ENCODE results near the gene CCDC142. TPM values are rescaled to one million over a fixed set of nuclear protein-coding genes. Genes with fewer than 3 reads are reported as not detected.

Gene CCDC142
- total and polyA plus RNA-seq, 8 donors: 4.9 to 14.0 (median 6.0) TPM

DNA sequence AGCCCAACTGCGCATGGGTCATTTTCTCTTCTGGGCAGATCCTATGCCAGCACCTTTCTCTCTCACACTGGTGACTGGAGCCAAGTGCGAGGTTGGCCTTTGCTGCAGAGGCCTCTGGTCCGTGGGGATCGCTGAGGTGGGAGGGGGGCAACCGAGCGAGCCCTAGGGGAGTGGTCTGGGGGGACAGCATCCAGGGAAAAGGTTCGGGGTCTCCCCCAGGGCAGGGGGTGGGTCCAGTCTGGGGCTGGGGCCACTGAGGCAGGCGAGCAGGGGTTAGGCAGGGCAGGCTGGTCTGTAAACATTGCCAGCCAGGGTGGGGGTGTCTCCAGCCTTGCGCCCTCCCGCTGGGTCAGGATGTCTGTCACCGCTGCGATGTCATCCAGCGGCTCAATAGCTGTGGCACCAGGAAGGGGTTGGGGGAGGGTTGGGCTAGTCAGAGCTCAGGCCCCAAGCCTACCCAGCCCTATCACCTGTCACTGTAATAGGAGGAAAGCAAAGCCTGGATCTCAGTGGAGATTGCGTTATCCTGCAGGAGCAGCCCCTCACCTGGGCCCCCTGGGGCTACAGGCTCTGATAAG, 56.5 kb downstream of the CCDC142 start:
- H3K27ac ChIP-seq: no peak overlapping the region
- DNase-seq: peak in 2 of 6 donors; percentile 36 to 69
- H3K4me1 ChIP-seq: no peaks in the 10 kb centered on the region
- H3K36me3 ChIP-seq: peaks cover 3 to 48% (median 20%) of the 10 kb centered on the region in 3 donors
- intact Hi-C loops (cut with DNase I): no loop called here
- no peak for TF ChIP-seq CTCF (IDR thresholded peaks at IDR 0.05)
- ATAC-seq: no peak
- H3K9me3 ChIP-seq: no peaks in the 10 kb centered on the region
- FAIRE-seq: no peak
- no peaks in the 10 kb centered on the region for H3K27me3 ChIP-seq
- WGBS, 2 donors: 85 to 89% methylated on average over 12 to 14 of the region's 14 CpGs
- H3K4me3 ChIP-seq: no peak overlapping the region

GRCh38 chr2:74425523-74425922, 57.3 kb downstream of the CCDC142 start:
- Histone ChIP-seq H3K27ac (no peak overlapping the region), H3K27me3 (no peaks in the 10 kb centered on the region), H3K36me3 (peaks cover 3 to 41% (median 19%) of the 10 kb centered on the region in 3 donors), H3K4me1 (peaks cover 0 to 3% (median 0%) of the 10 kb centered on the region in 3 donors), H3K9me3 (no peaks in the 10 kb centered on the region), H3K4me3 (no peak overlapping the region)
- no peak for TF ChIP-seq CTCF (IDR thresholded peaks at IDR 0.05)
- no peak for ATAC-seq
- no peak for FAIRE-seq
- 83 to 87% methylated on average over 7 of the region's 7 CpGs for WGBS, 2 donors
- intact Hi-C loops (cut with DNase I): no loop called here
- DNase-seq: no peak

DNA sequence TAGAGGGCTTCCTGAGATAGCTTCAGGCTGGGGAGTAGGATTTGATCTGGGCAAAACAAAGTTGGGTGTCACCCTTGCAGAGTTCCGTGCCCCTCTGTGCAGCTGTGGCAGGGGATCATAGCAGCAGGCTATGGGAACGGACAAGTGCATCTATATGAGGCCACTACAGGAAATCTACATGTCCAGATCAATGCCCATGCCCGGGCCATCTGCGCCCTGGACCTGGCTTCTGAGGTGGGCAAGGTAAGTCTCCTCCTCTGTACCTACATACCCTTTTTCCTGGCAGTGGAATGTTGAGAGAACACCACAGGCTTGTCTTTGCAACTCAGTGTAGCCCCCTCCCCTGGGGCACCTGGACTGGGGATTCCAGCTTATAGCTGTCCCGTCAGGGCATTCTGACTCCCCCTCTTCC, 57.8 kb downstream of the CCDC142 start:
- TF ChIP-seq CTCF (IDR thresholded peaks at IDR 0.05): no peak
- Histone ChIP-seq H3K36me3 (peaks cover 3 to 35% (median 19%) of the 10 kb centered on the region in 3 donors), H3K27ac (no peak overlapping the region), H3K4me3 (no peak overlapping the region), H3K4me1 (peaks cover 0 to 4% (median 0%) of the 10 kb centered on the region in 3 donors), H3K27me3 (no peaks in the 10 kb centered on the region), H3K9me3 (no peaks in the 10 kb centered on the region)
- no peak for DNase-seq
- 72 to 79% methylated on average over 5 of the region's 5 CpGs for WGBS, 2 donors
- no peak for ATAC-seq
- FAIRE-seq: no peak
- intact Hi-C loops (cut with DNase I): no loop called here

- Histone ChIP-seq H3K36me3 (peaks cover 0 to 29% (median 15%) of the 10 kb centered on the region in 3 donors), H3K27me3 (no peaks in the 10 kb centered on the region), H3K4me3 (no peak overlapping the region), H3K9me3 (no peaks in the 10 kb centered on the region), H3K27ac (no peak overlapping the region), H3K4me1 (peaks cover 0 to 4% (median 0%) of the 10 kb centered on the region in 3 donors)
- intact Hi-C loops (cut with DNase I): no loop called here
- TF ChIP-seq CTCF (IDR thresholded peaks at IDR 0.05): no peak
- DNase-seq: no peak
- FAIRE-seq: no peak
- no peak for ATAC-seq
- WGBS, 2 donors: 50 to 70% methylated on average over 5 of the region's 5 CpGs
Measured at GRCh38 chr2:74424139-74424992, 58.4 kb downstream of the CCDC142 start.

Other genes starting within 250 kb of the CCDC142 start
- gene SLC4A5, start 139.6 kb downstream of the CCDC142 start, total RNA-seq: 1 to 10 TPM in 5 of 6 donors, under 1 TPM in 1; 0.60 to 2.2 (median 1.4) TPM
- gene SLC4A5, start 139.6 kb downstream of the CCDC142 start, polyA plus RNA-seq: 1 to 10 TPM; 1.2 to 1.8 TPM
- 10 to 100 TPM; 37.7 to 64.3 (median 48.1) TPM for gene DCTN1, start 102.7 kb downstream of the CCDC142 start, total RNA-seq
- gene DCTN1, start 102.7 kb downstream of the CCDC142 start, polyA plus RNA-seq: 10 to 100 TPM; 75.9 to 84.7 TPM
- 1 to 10 TPM in 5 of 6 donors, under 1 TPM in 1; 0.87 to 2.7 (median 1.5) TPM for gene C2orf81, start 61.4 kb downstream of the CCDC142 start, total RNA-seq
- gene C2orf81, start 61.4 kb downstream of the CCDC142 start, polyA plus RNA-seq: 1 to 10 TPM; 5.4 to 6.5 TPM
- gene WDR54, start 61.3 kb downstream of the CCDC142 start, total RNA-seq: 1 to 10 TPM; 3.1 to 6.2 (median 3.7) TPM
- gene WDR54, start 61.3 kb downstream of the CCDC142 start, polyA plus RNA-seq: 10 to 100 TPM in 1 of 2 donors, 1 to 10 TPM in 1; 6.6 to 22.8 TPM
- 10 to 100 TPM; 20.7 to 45.5 (median 29.7) TPM for gene RTKN, start 41.1 kb downstream of the CCDC142 start, total RNA-seq
- 10 to 100 TPM; 63.4 to 63.7 TPM for gene RTKN, start 41.1 kb downstream of the CCDC142 start, polyA plus RNA-seq
- 10 to 100 TPM; 17.1 to 38.8 (median 28.3) TPM for gene INO80B, start 27.9 kb downstream of the CCDC142 start, total RNA-seq
- gene INO80B, start 27.9 kb downstream of the CCDC142 start, polyA plus RNA-seq: 10 to 100 TPM; 51.8 to 68.7 TPM
- 10 to 100 TPM; 29.1 to 50.4 (median 37.4) TPM for gene WBP1, start 24.6 kb downstream of the CCDC142 start, total RNA-seq
- 100 to 1,000 TPM in 1 of 2 donors, 10 to 100 TPM in 1; 85.8 to 149 TPM for gene WBP1, start 24.6 kb downstream of the CCDC142 start, polyA plus RNA-seq
- 10 to 100 TPM; 27.7 to 49.5 (median 36.6) TPM for gene MOGS, start 17.6 kb downstream of the CCDC142 start, total RNA-seq
- 10 to 100 TPM; 47.1 to 59.9 TPM for gene MOGS, start 17.6 kb downstream of the CCDC142 start, polyA plus RNA-seq
- gene MRPL53, start 10.3 kb downstream of the CCDC142 start, total RNA-seq: 10 to 100 TPM; 37.6 to 60.0 (median 39.4) TPM
- 10 to 100 TPM; 52.3 to 54.6 TPM for gene MRPL53, start 10.3 kb downstream of the CCDC142 start, polyA plus RNA-seq
- 10 to 100 TPM; 10.1 to 17.2 (median 11.3) TPM for gene TTC31, start 83 bp upstream of the CCDC142 start, total RNA-seq
- 10 to 100 TPM; 18.1 to 21.2 TPM for gene TTC31, start 83 bp upstream of the CCDC142 start, polyA plus RNA-seq
- gene LBX2, start 16.6 kb upstream of the CCDC142 start, total RNA-seq: 1 to 10 TPM in 3 of 6 donors, under 1 TPM in 3; 0.21 to 2.3 (median 0.85) TPM
- 1 to 10 TPM; 1.3 TPM for gene LBX2, start 16.6 kb upstream of the CCDC142 start, polyA plus RNA-seq
- 10 to 100 TPM in 4 of 6 donors, 1 to 10 TPM in 2; 8.8 to 14.9 (median 11.0) TPM for gene PCGF1, start 24.7 kb upstream of the CCDC142 start, total RNA-seq
- 10 to 100 TPM; 14.2 to 16.4 TPM for gene PCGF1, start 24.7 kb upstream of the CCDC142 start, polyA plus RNA-seq
- not detected for gene TLX2, start 31.5 kb upstream of the CCDC142 start, total RNA-seq
- under 1 TPM in 1 of 2 donors, not detected in 1; 0.12 TPM for gene TLX2, start 31.5 kb upstream of the CCDC142 start, polyA plus RNA-seq
- under 1 TPM in 1 of 6 donors, not detected in 5; 0.16 TPM for gene DQX1, start 43.2 kb upstream of the CCDC142 start, total RNA-seq
- gene DQX1, start 43.2 kb upstream of the CCDC142 start, polyA plus RNA-seq: under 1 TPM; 0.07 to 0.15 TPM
- gene AUP1, start 46.7 kb upstream of the CCDC142 start, total RNA-seq: 10 to 100 TPM; 62.1 to 91.0 (median 67.9) TPM
- 100 to 1,000 TPM; 246 to 258 TPM for gene AUP1, start 46.7 kb upstream of the CCDC142 start, polyA plus RNA-seq
- gene HTRA2, start 46.9 kb upstream of the CCDC142 start, total RNA-seq: 10 to 100 TPM in 4 of 6 donors, 1 to 10 TPM in 2; 8.5 to 17.6 (median 10.8) TPM
- gene HTRA2, start 46.9 kb upstream of the CCDC142 start, polyA plus RNA-seq: 10 to 100 TPM; 16.9 to 24.3 TPM
- gene LOXL3, start 70.9 kb upstream of the CCDC142 start, total RNA-seq: 1 to 10 TPM in 4 of 6 donors, under 1 TPM in 2; 0.35 to 7.5 (median 1.2) TPM
- 1 to 10 TPM; 2.0 TPM for gene LOXL3, start 70.9 kb upstream of the CCDC142 start, polyA plus RNA-seq
- gene DOK1, start 71.7 kb upstream of the CCDC142 start, total RNA-seq: 10 to 100 TPM in 1 of 6 donors, 1 to 10 TPM in 5; 5.7 to 14.0 (median 7.4) TPM
- gene DOK1, start 71.7 kb upstream of the CCDC142 start, polyA plus RNA-seq: 1 to 10 TPM; 7.1 to 8.5 TPM
- gene M1AP, start 165.3 kb upstream of the CCDC142 start, total RNA-seq: under 1 TPM; 0.13 to 0.66 (median 0.27) TPM
- gene M1AP, start 165.3 kb upstream of the CCDC142 start, polyA plus RNA-seq: under 1 TPM; 0.11 to 0.45 TPM
- gene SEMA4F, start 171.2 kb upstream of the CCDC142 start, total RNA-seq: 1 to 10 TPM; 1.9 to 5.9 (median 3.1) TPM
- 1 to 10 TPM; 1.9 to 2.9 TPM for gene SEMA4F, start 171.2 kb upstream of the CCDC142 start, polyA plus RNA-seq

Measured in pancreas (tissue), 10 donors.